NCI-H1048 (cell line): ENCODE results near the gene CPLANE1.
"Not testable (repeated sequence)": the region's sequence is repeated elsewhere in the genome, so short reads cannot be mapped to it uniquely, and the experiment has no call there.

Experiments used
- DNase-seq: peaks from one replicate; lab custom pipeline; 2025; lab: John Stamatoyannopoulos, UW

Gene CPLANE1

GRCh38 chr5:37121027-37121426 lies 128.1 kb downstream of the CPLANE1 start:
- no peak for DNase-seq

- DNase-seq, result no peak
Observed at GRCh38 chr5:37120270-37120669, 128.9 kb downstream of the CPLANE1 start.

DNA sequence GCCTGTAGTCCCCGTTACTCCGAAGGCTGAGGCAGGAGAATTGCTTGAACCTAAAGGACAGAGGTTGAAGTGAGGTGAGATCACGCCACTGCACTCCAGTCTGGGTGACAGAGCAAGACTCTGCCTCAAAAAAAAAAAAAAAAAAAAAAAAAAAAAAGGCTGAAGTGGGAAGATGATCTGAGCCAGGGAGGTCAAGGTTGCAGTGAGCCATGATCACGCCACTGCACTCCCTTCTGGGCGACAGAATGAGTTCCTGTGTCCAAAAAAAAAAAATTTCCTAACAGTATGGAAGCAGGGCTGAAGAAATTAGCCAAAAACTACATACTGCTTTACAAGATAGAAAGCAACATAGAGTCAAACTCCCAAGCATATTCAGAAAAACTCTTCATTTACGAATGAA lies 132.8 kb downstream of the CPLANE1 start:
- DNase-seq, result no peak

DNA sequence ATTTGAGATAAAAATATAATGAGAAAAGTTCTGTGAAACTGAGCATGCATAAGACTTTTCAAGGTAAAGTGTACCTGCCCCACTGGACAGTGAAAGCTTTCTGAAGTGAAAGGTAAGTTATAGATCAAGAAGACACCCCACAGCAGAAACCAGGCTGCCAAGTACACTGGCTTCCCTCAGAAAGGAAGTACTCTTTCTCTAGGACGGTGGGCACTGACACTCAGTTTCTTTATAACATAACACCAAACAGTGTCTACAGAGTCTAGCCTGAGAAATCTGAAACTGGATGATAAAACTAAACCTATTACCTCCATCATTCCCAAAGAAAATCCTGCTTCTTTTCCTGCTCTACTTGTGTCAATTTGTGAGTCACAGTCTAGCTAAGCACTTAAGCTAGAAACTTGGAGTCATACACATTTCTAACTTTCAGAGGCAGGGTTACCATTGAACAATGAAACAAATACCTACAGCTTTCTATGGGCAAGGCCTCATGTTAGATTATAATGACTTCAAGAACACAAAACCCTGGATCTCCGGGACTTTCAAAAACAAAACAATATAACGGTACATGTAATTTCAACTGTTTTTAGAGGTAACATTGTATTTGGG lies 136.7 kb downstream of the CPLANE1 start:
- no peak for DNase-seq

DNA sequence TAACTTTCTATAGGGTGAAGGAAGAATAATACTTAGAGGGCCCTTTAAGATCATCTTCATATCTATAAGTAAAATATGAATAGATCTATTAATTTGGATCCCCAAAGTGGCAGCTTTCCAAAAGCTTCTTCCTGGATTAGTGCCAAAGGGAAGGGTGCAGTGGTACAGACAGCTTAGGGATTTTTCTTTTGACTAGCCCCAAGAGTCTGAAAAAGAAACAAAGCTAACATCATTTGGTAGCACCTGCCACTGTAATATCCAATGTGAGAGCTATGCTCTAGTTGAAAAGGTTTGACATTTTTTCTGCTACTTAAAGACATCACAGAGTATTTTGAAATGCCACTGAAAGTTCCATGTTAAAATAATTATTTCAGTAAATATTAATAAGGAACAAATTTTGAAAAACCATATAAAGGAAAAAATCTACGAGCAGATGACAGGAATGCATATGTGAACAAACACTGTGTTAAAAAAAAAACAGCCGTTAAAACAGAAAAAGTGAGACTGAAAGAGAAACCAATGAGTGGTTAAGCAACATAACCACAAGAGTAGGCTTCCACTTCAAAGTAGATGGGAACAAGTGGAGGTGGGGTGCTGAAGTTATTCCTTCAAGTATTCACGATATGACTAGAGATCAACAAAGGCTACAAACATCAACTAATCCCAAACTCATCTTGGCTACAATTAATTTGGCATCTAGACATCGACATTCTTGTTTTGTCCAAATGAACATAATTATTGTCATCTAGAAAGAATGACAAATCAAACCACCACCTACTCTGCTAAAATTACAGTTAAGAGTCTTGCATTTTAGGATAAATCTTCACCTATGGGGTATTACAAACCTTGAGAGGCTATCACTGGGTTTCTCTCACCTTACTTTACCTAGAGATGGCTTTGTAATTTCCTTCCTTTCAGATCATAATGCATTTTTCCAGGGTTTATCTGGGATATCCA lies 137.5 kb downstream of the CPLANE1 start:
- DNase-seq, result no peak

DNA sequence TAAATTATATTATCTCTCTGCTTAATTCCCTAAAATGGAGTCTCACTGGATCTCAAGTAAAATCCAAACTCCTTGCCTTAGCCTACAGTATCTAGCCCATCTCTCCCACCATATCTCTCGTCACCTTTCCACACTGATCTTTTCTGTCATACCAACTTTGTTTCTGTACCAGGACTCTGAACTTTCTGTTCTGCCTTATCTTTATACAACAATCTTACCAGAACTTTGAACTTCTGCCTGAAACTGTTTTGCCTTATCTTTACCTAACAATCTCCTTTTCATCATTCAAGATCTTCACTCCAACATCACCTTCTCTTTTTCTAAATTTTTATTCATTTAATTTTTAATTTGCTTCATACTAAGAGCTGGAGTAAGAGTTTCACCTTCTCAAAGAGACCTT lies 139.0 kb downstream of the CPLANE1 start:
- no peak for DNase-seq

GRCh38 chr5:37109338-37109737 lies 139.8 kb downstream of the CPLANE1 start:
- DNase-seq, result no peak

DNA sequence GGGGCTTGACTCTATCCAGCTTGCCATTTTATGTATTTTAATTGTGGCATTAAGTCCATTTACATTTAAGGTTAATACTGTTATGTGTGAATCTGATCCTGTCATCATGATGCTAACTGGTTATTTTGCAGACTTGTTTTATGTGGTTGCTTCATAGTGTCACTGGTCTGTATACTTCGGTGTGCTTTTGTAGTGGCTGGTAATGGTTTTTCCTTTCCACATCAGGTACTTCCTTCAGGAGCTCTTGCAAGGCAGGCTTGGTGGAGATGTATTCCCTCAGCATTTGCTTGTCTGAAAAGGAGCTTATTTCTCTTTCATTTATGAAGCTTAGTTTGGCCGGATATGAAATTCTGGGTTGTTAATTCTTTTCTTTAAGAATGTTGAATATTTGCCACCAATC lies 145.9 kb downstream of the CPLANE1 start:
- no peak for DNase-seq

GRCh38 chr5:37099267-37099666 lies 149.9 kb downstream of the CPLANE1 start:
- not testable (repeated sequence) for DNase-seq

DNA sequence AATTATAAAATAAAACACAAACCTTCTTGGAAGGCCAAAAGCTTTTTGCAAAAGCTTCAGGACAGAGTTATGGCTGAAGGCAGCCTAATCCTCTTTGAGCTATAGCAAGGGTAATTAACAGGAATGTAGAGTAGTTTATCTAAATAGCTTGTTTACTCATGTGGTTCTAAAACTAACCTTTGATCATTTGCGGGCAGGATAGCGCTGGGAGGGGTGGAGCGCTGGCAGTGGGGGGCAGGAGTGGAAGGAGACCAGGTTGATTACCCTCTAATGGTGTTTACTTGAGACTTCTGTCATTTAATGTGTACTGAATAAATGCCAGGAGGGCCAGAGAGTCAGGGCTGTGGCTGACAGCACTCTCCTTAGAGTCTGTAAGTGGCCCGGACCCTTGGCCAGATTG lies 155.4 kb downstream of the CPLANE1 start:
- DNase-seq, result not testable (repeated sequence)

DNA sequence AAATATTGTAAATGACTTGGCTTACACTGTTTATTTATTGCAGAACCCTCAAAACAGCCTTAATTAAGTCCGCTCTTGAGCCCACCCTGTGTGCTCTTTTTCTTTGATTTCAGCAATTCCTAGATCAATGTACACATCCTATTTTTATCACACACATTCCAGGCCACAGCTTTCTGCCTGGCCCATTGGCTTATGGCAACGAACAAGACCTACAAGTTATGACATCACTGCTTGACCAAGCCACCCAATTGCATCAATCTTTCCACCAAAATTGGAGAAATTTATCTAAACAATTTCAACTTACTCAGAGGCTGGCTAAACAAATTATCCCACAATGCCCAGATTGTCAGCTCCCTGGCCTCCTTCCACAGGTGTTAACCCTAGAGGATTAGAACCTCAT lies 158.4 kb downstream of the CPLANE1 start:
- DNase-seq, result no peak

GRCh38 chr5:37090123-37090726 lies 159.0 kb downstream of the CPLANE1 start:
- DNase-seq, result no peak

DNA sequence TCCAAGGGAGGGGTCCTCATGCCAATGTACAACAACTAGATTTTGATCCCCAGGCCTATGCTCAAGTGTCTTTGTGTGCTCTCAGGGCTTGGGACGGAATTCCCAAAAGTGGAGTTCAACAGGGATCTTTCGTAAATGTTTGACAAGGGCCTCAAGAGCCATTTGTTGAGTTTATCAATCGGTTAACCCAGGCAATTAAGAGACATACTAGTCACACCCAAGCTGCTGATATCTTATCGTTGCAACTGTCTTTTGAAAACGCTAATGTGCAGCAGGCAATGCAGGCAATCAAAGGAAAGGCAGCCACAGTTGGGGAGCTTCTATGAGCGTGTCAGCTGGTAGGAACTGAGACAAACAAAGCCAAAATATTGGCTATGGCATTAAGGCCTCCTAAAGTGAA lies 161.2 kb downstream of the CPLANE1 start:
- DNase-seq, result no peak

DNA sequence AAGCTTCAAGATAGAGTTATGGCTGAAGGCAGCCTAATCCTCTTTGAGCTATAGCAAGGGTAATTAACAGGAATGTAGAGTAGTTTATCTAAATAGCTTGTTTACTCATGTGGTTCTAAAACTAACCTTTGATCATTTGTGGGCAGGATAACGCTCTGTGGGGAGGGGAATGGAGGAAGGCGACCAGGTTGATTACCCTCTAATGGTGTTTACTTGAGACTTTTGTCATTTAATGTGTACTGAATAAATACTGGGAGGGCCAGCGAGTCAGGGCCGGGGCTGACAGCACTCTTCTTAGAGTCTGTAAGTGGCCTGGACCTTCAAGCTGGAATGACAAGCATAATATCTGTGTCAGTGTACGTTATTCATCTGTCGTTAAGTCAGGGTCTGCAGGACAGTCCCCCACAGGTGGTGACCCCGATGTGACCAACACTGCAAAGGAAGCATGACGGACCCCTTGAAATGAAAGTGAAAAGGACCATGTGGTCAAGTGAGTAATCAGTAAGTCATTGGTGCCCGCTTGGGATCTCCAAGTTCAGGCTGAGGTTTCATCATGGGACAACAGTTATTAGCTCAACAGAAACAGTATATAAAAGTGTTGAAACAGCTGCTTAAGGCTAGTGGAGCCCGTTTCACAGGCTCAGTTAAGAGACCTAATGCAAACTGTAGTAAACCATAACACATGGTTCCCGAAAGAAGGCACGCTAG lies 162.6 kb downstream of the CPLANE1 start:
- DNase-seq, result no peak

DNA sequence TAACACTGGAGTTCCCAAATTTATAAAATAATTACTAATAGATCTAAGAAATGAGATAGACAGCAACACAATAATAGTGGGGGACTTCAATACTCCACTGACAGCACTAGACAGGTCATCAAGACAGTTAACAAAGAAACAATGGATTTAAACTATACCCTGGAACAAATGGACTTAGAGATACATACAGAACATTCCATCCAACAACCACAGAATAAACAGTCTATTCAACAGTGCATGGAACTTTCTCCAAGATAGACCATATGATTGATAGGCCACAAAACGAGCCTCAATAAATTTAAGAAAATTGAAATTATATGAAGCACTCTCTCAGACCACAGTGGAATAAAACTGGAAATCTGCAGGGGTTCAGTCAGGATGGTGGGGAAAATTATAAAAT lies 163.2 kb downstream of the CPLANE1 start:
- not testable (repeated sequence) for DNase-seq

DNA sequence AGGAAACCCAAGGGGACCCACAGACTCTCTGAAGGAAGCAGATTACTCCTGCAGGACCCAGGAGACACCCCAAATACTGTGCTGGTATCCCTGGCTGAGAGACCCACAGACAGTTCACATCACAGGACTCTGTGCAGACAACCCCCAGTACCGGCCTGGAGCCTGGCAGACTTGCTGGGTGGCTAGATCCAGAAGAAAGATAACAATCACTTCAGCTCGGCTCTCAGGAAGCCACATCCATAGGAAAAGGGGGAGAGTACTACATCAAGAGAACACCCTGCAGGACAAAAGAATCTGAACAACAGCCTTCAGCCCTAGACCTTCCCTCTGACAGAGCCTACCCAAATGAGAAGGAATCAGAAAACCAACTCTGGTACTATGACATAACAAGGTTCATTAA lies 166.2 kb downstream of the CPLANE1 start:
- not testable (repeated sequence) for DNase-seq

DNA sequence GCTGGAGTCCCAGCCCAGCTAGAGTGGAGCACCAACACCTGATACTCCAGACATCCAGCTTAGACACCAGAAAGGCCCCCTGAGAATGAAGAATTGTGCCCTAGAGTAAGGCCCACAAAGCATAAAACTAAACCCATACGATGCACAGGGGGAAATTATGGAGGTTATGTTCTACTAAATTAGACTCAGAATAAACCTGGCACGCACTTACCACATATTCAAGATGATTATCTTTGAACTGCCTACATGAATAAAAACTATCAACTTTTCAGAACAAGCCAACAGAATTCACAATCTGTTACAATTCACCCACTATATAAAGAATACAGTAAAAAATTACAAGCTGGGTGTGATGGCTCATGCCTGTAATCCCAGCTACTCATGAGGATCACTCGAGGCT lies 168.5 kb downstream of the CPLANE1 start:
- no peak for DNase-seq

DNA sequence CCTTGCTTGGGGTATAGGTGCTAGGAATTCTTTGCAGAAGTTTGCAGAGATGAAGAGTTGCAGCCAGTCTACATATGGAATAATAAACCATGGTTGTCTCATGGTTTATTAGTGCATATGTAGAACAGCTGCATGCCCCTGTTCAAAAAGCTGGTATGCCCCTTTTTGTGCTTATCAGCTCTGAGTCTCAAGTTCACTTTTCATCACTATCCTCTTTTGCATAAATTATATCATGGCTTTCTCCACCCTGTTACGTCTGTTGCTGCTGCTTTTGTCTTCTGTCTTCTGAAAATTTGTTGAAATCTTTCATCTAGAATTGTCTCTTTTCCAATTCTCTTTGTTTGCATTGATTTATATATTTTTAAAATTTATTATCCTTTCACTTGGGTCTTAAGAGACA lies 172.0 kb downstream of the CPLANE1 start:
- no peak for DNase-seq

DNA sequence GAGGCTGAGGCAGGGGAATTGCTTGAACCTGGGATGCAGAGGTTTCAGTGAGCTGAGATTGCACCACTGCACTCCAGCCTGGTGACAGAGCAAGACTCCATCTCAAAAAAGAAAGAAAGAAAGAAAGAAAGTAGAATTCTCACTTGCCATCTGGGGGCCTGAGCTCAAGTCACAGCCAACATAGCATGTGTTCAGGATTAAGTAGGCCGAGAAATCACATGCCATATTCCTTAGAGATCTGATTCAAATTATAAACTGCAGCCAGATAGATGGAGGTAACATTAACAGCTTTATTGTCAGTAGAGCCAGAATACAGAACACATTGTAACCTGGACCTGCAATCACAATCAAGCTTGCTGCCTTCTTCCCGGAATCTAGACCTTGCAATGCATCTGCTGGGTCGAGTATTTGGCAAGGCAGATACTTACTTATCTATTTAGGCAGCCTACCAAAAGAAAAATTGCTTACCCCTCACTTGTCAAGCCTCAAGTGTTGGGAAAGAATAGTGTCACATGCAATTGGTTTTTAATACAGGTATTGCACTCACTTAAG lies 173.7 kb downstream of the CPLANE1 start:
- DNase-seq, result no peak

DNA sequence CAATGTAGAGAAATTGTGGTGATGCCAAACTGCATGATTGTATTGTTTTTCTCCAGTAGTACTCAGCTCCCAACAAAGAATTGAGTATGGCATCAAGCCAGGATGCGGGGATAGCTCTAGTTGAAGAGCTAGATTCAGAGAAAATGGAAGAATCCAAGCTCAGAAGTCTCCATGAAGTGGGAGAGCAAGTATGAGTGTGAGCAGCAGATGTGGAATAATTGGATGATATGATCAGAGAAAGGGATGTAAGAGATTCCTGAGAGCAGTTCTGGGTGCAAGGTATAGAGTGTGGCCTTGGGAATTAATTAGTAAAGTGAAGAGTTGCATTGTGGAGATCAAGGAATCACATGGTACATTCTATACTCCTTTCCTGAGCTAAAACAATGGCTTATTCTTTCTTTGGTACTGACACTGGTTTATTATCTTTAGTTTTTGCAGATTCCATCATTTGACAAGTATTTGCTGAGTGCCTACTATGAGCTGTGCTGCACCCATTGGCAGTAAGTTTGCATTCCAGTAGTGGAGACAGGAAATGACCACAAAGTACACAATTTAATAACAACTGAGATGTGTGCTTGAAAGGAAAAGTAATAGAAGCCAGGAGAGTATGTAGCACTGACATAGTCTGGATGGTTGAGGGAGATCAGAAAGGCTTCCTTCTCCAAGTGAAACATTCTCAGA lies 177.1 kb downstream of the CPLANE1 start:
- DNase-seq, result no peak

DNA sequence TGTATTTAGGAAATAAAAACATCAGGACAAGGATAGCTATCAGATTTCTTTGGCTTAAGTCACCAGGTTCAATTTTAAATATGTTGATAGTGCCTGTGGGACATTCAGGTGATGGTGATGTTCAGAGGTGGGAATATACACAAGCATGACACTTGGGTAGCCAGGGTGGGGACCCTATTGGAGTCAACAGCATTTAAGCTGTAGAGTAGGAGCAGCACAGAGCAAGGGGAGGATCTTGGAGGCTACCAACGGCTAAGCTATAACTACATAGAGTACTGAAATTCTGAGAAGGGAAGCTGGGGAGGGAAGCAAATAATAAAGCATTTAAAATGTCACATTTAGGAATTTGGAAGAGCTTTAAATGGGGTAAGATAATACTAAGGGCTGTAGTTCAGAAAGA lies 177.7 kb downstream of the CPLANE1 start:
- no peak for DNase-seq

- DNase-seq, result no peak
Observed at GRCh38 chr5:37064442-37064841, 184.7 kb downstream of the CPLANE1 start.
